Liver (tissue), 9 donors: ENCODE results near the gene LPAR1. TPM values are rescaled to one million over a fixed set of nuclear protein-coding genes. Genes with fewer than 3 reads are reported as not detected.

ENCODE experiments used
- DNase-seq: peaks from one replicate; pipeline ENCODE4 v3.0.0-alpha.2; 2017; ENCODE audit warnings: low spot score
- H3K27ac ChIP-seq, 2 donors: one replicate each; pipeline ENCODE4 v1.7.0; 2013; ENCODE audit warnings: inconsistent platforms in 2 of 2, low read length in 2 of 2, control low read depth in 1 of 2, low read depth in 1 of 2, mild to moderate bottlenecking in 1 of 2
- H3K27me3 ChIP-seq, 4 donors: one replicate each; pipeline versions ENCODE4 v1.6.1 to v1.7.0; 2013; ENCODE audit warnings: low read length in 3 of 4, inconsistent platforms in 1 of 4, mild to moderate bottlenecking in 1 of 4, moderate library complexity in 1 of 4; ENCODE audit not compliant: control insufficient read depth in 4 of 4, insufficient read depth in 4 of 4
- H3K36me3 ChIP-seq, 4 donors: one replicate each; pipeline versions ENCODE4 v1.6.1 to v1.7.0; 2013; ENCODE audit warnings: low read length in 3 of 4, mild to moderate bottlenecking in 3 of 4, low read depth in 1 of 4, moderate library complexity in 1 of 4; ENCODE audit not compliant: control insufficient read depth in 4 of 4, insufficient read depth in 3 of 4
- H3K4me1 ChIP-seq, 4 donors: one replicate each; pipeline versions ENCODE4 v1.6.1 to v1.7.0; 2013; ENCODE audit warnings: low read length in 3 of 4, mild to moderate bottlenecking in 3 of 4, moderate library complexity in 1 of 4; ENCODE audit not compliant: control insufficient read depth in 4 of 4, insufficient read depth in 4 of 4
- H3K4me3 ChIP-seq, 3 donors: one replicate each; pipeline versions ENCODE4 v1.6.1 to v1.7.0; 2013; ENCODE audit warnings: low read length in 3 of 3, control low read depth in 1 of 3, low read depth in 1 of 3, mild to moderate bottlenecking in 1 of 3
- H3K9ac ChIP-seq, 2 donors: one replicate each; pipeline ENCODE4 v1.7.0; 2013; ENCODE audit warnings: low read length in 2 of 2, mild to moderate bottlenecking in 2 of 2, moderate library complexity in 2 of 2, control low read depth in 1 of 2, low read depth in 1 of 2
- H3K9me3 ChIP-seq, 4 donors: one replicate each; pipeline versions ENCODE4 v1.6.1 to v1.7.0; 2013; ENCODE audit warnings: low read length in 3 of 4; ENCODE audit not compliant: control insufficient read depth in 4 of 4
- EGR1 ChIP-seq, 2 donors: IDR thresholded peaks; 2 replicates each; pipeline ENCODE4 v1.6.1; 2016 to 2018; ENCODE audit warnings: antibody characterized with exemption in 2 of 2, low read depth in 2 of 2
- FOXA1 ChIP-seq: IDR thresholded peaks from 2 replicates; pipeline ENCODE4 v1.6.1; 2016; ENCODE audit warnings: antibody characterized with exemption
- FOXA2 ChIP-seq: IDR thresholded peaks from 2 replicates; pipeline ENCODE4 v1.6.1; 2016; ENCODE audit warnings: antibody characterized with exemption
- GABPA ChIP-seq, 2 donors: IDR thresholded peaks in 1 of 2; conservative IDR thresholded peaks in 1 of 2; 2 replicates each; pipeline ENCODE4 v1.6.1; 2016; ENCODE audit warnings: antibody characterized with exemption in 2 of 2, mild to moderate bottlenecking in 1 of 2, moderate library complexity in 1 of 2
- HNF4A ChIP-seq, 2 donors: conservative IDR thresholded peaks; 2 replicates each; pipeline ENCODE4 v1.6.1; 2016; ENCODE audit warnings: antibody characterized with exemption in 2 of 2, mild to moderate bottlenecking in 2 of 2
- HNF4G ChIP-seq: IDR thresholded peaks from 2 replicates; pipeline ENCODE4 v1.6.1; 2016; ENCODE audit warnings: antibody characterized with exemption
- JUND ChIP-seq, 2 donors: IDR thresholded peaks; 2 replicates each; pipeline ENCODE4 v1.6.1; 2016; ENCODE audit warnings: antibody characterized with exemption in 2 of 2
- NR2F2 ChIP-seq: IDR thresholded peaks from 2 replicates; pipeline ENCODE4 v1.6.1; 2016; ENCODE audit warnings: antibody characterized with exemption
- RAD21 ChIP-seq, 2 donors: IDR thresholded peaks; 2 replicates each; pipeline ENCODE4 v1.6.1; 2016; ENCODE audit warnings: antibody characterized with exemption in 2 of 2, mild to moderate bottlenecking in 2 of 2
- RXRA ChIP-seq, 2 donors: IDR thresholded peaks; 2 replicates each; pipeline ENCODE4 v1.6.1; 2017 to 2018; ENCODE audit warnings: antibody characterized with exemption in 2 of 2, mild to moderate bottlenecking in 1 of 2
- SP1 ChIP-seq: IDR thresholded peaks from 2 replicates; pipeline ENCODE4 v1.6.1; 2018; ENCODE audit warnings: antibody characterized with exemption, mild to moderate bottlenecking
- TAF1 ChIP-seq: conservative IDR thresholded peaks from 2 replicates; pipeline ENCODE4 v1.6.1; 2016; ENCODE audit warnings: antibody characterized with exemption, mild to moderate bottlenecking
- YY1 ChIP-seq: IDR thresholded peaks from 2 replicates; pipeline ENCODE4 v1.6.1; 2016; ENCODE audit warnings: antibody characterized with exemption, mild to moderate bottlenecking
- WGBS: extraction: QIAGEN DNeasy Blood & Tissue Kit; methylation state at CpG from one replicate; pipeline ENCODE4 v1.1.7; 2013; 5-methylcytosine and 5-hydroxymethylcytosine counted together
- polyA plus RNA-seq, 2 donors: library from polyadenylated mRNA; stranded (reverse) in 1 of 2; unstranded in 1 of 2; fragments of 200-250 nt in 1 of 2; fragments of >200 nt in 1 of 2; fragmentation: Nextera tagmentation in 1 of 2; extraction: Ambion mirVana in 1 of 2; gene quantifications; one replicate each; pipeline versions ENCODE4 v1.2.1 to v1.2.3, GENCODE V29; 2013 to 2015
- total RNA-seq, 2 donors: library from RNA; depleted of rRNA; stranded (reverse); fragments of >200 nt; gene quantifications; one replicate each; pipeline ENCODE4 v1.2.3, GENCODE V29; 2014
- TF ChIP-seq, protein P1 (sequence below): fragments of 150-350 bp; IDR thresholded peaks from 2 replicates; pipeline ENCODE4 v1.5.1; 2017; ENCODE audit warnings: improper control_type of control experiment, low read depth, low read length; ENCODE audit not compliant: missing input control
- TF ChIP-seq, protein P2 (sequence below): IDR thresholded peaks from 2 replicates; pipeline ENCODE4 v1.6.1; 2016; ENCODE audit warnings: antibody characterized with exemption, mild to moderate bottlenecking
- TF ChIP-seq, protein P3 (sequence below): IDR thresholded peaks from 2 replicates; pipeline ENCODE4 v1.6.1; 2016; ENCODE audit warnings: antibody characterized with exemption
- TF ChIP-seq, protein P4 (sequence below): IDR thresholded peaks from 2 replicates; pipeline ENCODE4 v1.6.1; 2016; ENCODE audit warnings: antibody characterized with exemption
- donor health status: healthy.
- donor health status: healthy.
- donor health status: healthy.
- donor health status: healthy.
- donor health status: healthy.

The LPAR1 gene
- total and polyA plus RNA-seq, 4 donors = 0.51 to 3.6 (median 1.1) TPM

DNA sequence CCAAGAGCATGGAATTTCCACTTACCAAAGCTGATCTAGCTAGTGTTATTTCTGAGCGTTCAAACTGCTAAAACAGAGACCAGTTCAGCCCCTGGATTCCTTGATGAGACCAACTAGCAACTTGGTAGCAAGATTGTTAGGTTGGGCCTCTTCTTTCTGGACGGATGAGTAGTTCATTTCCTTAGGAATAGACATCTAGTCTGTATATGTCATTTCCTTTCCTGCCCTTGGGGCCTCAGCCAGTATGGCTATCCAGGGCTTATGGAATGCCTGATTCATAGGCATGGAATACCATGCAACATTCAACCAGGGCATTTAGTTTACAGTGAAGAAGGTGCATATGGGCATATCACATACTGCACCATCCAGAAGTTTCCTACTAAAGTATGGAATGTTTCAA lies 14.5 kb upstream of the LPAR1 start:
- WGBS = 77% methylated on average over 2 of the region's 2 CpGs
- H3K36me3 ChIP-seq = no peaks in the 10 kb centered on the region
- no peak for TF ChIP-seq RAD21 (IDR thresholded peaks at IDR 0.05)
- no peak for TF ChIP-seq FOXA2
- no peak for TF ChIP-seq SP1
- TF ChIP-seq FOXA1 = no peak
- TF ChIP-seq GABPA (IDR thresholded peaks at IDR 0.05 in 1 of 2, conservative IDR thresholded peaks at IDR 0.05 in 1 of 2) = no peak
- no peak for TF ChIP-seq NR2F2
- TF ChIP-seq, protein P1, sequence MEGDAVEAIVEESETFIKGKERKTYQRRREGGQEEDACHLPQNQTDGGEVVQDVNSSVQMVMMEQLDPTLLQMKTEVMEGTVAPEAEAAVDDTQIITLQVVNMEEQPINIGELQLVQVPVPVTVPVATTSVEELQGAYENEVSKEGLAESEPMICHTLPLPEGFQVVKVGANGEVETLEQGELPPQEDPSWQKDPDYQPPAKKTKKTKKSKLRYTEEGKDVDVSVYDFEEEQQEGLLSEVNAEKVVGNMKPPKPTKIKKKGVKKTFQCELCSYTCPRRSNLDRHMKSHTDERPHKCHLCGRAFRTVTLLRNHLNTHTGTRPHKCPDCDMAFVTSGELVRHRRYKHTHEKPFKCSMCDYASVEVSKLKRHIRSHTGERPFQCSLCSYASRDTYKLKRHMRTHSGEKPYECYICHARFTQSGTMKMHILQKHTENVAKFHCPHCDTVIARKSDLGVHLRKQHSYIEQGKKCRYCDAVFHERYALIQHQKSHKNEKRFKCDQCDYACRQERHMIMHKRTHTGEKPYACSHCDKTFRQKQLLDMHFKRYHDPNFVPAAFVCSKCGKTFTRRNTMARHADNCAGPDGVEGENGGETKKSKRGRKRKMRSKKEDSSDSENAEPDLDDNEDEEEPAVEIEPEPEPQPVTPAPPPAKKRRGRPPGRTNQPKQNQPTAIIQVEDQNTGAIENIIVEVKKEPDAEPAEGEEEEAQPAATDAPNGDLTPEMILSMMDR = no peak
- no peak for TF ChIP-seq TAF1
- no peak for TF ChIP-seq HNF4A (conservative IDR thresholded peaks at IDR 0.05)
- no peak for TF ChIP-seq HNF4G
- TF ChIP-seq RXRA (IDR thresholded peaks at IDR 0.05) = no peak
- TF ChIP-seq, protein P2, sequence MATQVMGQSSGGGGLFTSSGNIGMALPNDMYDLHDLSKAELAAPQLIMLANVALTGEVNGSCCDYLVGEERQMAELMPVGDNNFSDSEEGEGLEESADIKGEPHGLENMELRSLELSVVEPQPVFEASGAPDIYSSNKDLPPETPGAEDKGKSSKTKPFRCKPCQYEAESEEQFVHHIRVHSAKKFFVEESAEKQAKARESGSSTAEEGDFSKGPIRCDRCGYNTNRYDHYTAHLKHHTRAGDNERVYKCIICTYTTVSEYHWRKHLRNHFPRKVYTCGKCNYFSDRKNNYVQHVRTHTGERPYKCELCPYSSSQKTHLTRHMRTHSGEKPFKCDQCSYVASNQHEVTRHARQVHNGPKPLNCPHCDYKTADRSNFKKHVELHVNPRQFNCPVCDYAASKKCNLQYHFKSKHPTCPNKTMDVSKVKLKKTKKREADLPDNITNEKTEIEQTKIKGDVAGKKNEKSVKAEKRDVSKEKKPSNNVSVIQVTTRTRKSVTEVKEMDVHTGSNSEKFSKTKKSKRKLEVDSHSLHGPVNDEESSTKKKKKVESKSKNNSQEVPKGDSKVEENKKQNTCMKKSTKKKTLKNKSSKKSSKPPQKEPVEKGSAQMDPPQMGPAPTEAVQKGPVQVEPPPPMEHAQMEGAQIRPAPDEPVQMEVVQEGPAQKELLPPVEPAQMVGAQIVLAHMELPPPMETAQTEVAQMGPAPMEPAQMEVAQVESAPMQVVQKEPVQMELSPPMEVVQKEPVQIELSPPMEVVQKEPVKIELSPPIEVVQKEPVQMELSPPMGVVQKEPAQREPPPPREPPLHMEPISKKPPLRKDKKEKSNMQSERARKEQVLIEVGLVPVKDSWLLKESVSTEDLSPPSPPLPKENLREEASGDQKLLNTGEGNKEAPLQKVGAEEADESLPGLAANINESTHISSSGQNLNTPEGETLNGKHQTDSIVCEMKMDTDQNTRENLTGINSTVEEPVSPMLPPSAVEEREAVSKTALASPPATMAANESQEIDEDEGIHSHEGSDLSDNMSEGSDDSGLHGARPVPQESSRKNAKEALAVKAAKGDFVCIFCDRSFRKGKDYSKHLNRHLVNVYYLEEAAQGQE = no peak
- TF ChIP-seq EGR1 (IDR thresholded peaks at IDR 0.05; ENCODE audit: low read depth in 2 of 2) = no peak
- TF ChIP-seq, protein P3, sequence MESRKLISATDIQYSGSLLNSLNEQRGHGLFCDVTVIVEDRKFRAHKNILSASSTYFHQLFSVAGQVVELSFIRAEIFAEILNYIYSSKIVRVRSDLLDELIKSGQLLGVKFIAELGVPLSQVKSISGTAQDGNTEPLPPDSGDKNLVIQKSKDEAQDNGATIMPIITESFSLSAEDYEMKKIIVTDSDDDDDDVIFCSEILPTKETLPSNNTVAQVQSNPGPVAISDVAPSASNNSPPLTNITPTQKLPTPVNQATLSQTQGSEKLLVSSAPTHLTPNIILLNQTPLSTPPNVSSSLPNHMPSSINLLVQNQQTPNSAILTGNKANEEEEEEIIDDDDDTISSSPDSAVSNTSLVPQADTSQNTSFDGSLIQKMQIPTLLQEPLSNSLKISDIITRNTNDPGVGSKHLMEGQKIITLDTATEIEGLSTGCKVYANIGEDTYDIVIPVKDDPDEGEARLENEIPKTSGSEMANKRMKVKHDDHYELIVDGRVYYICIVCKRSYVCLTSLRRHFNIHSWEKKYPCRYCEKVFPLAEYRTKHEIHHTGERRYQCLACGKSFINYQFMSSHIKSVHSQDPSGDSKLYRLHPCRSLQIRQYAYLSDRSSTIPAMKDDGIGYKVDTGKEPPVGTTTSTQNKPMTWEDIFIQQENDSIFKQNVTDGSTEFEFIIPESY = no peak
- TF ChIP-seq, protein P4, sequence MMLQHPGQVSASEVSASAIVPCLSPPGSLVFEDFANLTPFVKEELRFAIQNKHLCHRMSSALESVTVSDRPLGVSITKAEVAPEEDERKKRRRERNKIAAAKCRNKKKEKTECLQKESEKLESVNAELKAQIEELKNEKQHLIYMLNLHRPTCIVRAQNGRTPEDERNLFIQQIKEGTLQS = no peak
- TF ChIP-seq YY1 = no peak
- TF ChIP-seq JUND (IDR thresholded peaks at IDR 0.05) = no peak

DNA sequence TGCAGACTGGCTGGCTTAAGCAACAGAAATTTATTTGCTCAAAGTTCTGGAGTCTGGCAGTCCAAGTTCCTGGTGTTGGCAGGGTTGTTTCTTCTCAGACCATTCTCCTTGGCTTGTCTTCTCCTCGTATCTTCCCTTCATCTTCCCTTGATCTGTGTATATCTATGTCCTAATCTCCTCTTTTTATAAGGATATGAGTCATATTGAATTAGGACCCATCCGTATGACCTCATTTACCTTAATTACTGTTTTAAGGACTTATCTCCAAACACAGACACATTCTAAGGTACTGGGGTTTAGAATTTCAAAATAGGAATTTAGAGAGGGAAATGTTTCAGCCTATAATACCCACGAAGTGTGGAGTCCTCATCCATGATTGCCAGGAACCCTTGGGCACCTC lies 13.1 kb upstream of the LPAR1 start:
- H3K4me3 ChIP-seq = no peak overlapping the region
- H3K36me3 ChIP-seq = no peaks in the 10 kb centered on the region
- no peaks in the 10 kb centered on the region for H3K4me1 ChIP-seq
- 58% methylated on average over 3 of the region's 3 CpGs for WGBS
- H3K27me3 ChIP-seq = no peaks in the 10 kb centered on the region
- no peak overlapping the region for H3K27ac ChIP-seq
- DNase-seq = no peak
- H3K9ac ChIP-seq = no peak overlapping the region
- H3K9me3 ChIP-seq = no peaks in the 10 kb centered on the region
- TF ChIP-seq FOXA1 (no peak), RXRA (IDR thresholded peaks at IDR 0.05) (no peak)
- TF ChIP-seq, protein P3 = no peak
- TF ChIP-seq, protein P1 = no peak
- TF ChIP-seq, protein P2 = no peak

More for the DNA sequence above, 14.5 kb upstream of the LPAR1 start:
- Histone ChIP-seq H3K27ac (no peak overlapping the region), H3K4me3 (no peak overlapping the region), H3K9me3 (no peaks in the 10 kb centered on the region), H3K27me3 (no peaks in the 10 kb centered on the region), H3K4me1 (no peaks in the 10 kb centered on the region), H3K9ac (no peak overlapping the region)
- DNase-seq = no peak
